Keratinocyte (primary cell): ENCODE measurements around the gene VASN. TPM values are rescaled to one million over a fixed set of nuclear protein-coding genes. Genes with fewer than 3 reads are reported as not detected.

Experiments used
- DNase-seq: peaks from one replicate; pipeline ENCODE4 v3.0.0-alpha.2; 2011; ENCODE audit warnings: low read depth, missing footprints, low spot score
- FAIRE-seq: peaks from 2 replicates; lab custom pipeline; 2011; peaks lifted over from hg19 to GRCh38; lab: Jason Lieb, UNC
- H2AFZ ChIP-seq: 2 replicates; pipeline ENCODE4 v1.6.0; 2012; ENCODE audit warnings: low read length, control low read depth, inconsistent platforms; ENCODE audit not compliant: control insufficient read depth
- H3K27ac ChIP-seq: 2 replicates; pipeline ENCODE4 v1.5.1; 2011; ENCODE audit warnings: low read length; ENCODE audit not compliant: control insufficient read depth, insufficient read depth
- H3K27me3 ChIP-seq: 3 replicates; pipeline ENCODE4 v1.6.0; 2011; ENCODE audit warnings: low read length; ENCODE audit not compliant: control insufficient read depth, insufficient read depth; ENCODE audit errors: extremely low read depth
- H3K36me3 ChIP-seq, 2 experiments: 2 replicates in 1 of 2; 3 replicates in 1 of 2; pipeline ENCODE4 v1.5.1; 2011; ENCODE audit warnings: low read length in 2 of 2, mild to moderate bottlenecking in 1 of 2; ENCODE audit not compliant: control insufficient read depth in 2 of 2, insufficient read depth in 2 of 2; ENCODE audit errors: extremely low read depth in 1 of 2
- H3K4me1 ChIP-seq: 3 replicates; pipeline ENCODE4 v1.5.1; 2011; ENCODE audit warnings: low read length; ENCODE audit not compliant: control insufficient read depth, insufficient read depth; ENCODE audit errors: extremely low read depth
- H3K4me2 ChIP-seq: 3 replicates; pipeline ENCODE4 v1.6.0; 2011; ENCODE audit warnings: low read depth, low read length; ENCODE audit not compliant: control insufficient read depth, insufficient read depth; ENCODE audit errors: extremely low read depth
- H3K4me3 ChIP-seq, 3 experiments: fragments of 200-600 bp in 1 of 3; sonication (generic) in 1 of 3; 2 replicates in 2 of 3; 3 replicates in 1 of 3; pipeline ENCODE4 v1.5.1; 2011 to 2016; ENCODE audit warnings: low read length in 3 of 3, mild to moderate bottlenecking in 3 of 3, control low read depth in 2 of 3, inconsistent platforms in 1 of 3, low read depth in 1 of 3, mixed read lengths in 1 of 3, mixed run types in 1 of 3, moderate library complexity in 1 of 3; ENCODE audit not compliant: control insufficient read depth in 2 of 3, insufficient read depth in 2 of 3; ENCODE audit errors: extremely low read depth in 1 of 3
- H3K79me2 ChIP-seq: 2 replicates; pipeline ENCODE4 v1.6.0; 2012; ENCODE audit warnings: low read length; ENCODE audit not compliant: control insufficient read depth, insufficient read depth
- H3K9ac ChIP-seq: 3 replicates; pipeline ENCODE4 v1.6.0; 2011; ENCODE audit warnings: low read length; ENCODE audit not compliant: control insufficient read depth, insufficient read depth; ENCODE audit errors: extremely low read depth
- H3K9me1 ChIP-seq: 3 replicates; pipeline ENCODE4 v1.6.0; 2011; ENCODE audit warnings: low read length; ENCODE audit not compliant: control insufficient read depth, insufficient read depth; ENCODE audit errors: extremely low read depth
- H3K9me3 ChIP-seq: 2 replicates; pipeline ENCODE4 v1.5.1; 2012; ENCODE audit warnings: low read depth, low read length; ENCODE audit not compliant: control insufficient read depth
- H4K20me1 ChIP-seq: 3 replicates; pipeline ENCODE4 v1.6.0; 2011; ENCODE audit warnings: low read length; ENCODE audit not compliant: control insufficient read depth, insufficient read depth; ENCODE audit errors: extremely low read depth
- EZH2 ChIP-seq: IDR thresholded peaks from one replicate; pipeline ENCODE4 v1.6.1; 2012; ENCODE audit warnings: inconsistent platforms, mild to moderate bottlenecking, low read length, moderate library complexity
- dilution Hi-C: fragments of 300-500 bp; cut with MboI; formaldehyde crosslinking; loops from one replicate; pipeline ENCODE4 v1.7.0; 2020; ENCODE audit warnings: low sequenced_read_pairs; ENCODE audit not compliant: extremely low pct_ligation_motif_present
- polyA plus RNA-seq, 5 experiments: library from polyadenylated mRNA; depleted of rRNA in 3 of 5; stranded (reverse) in 3 of 5; stranded (forward) in 1 of 5; unstranded in 1 of 5; fragments of >200 nt; gene quantifications; 1 replicate in 1 of 5; 2 replicates in 3 of 5; 3 replicates in 1 of 5; pipeline versions ENCODE4 v1.2.1 to v1.2.3, GENCODE V29; 2011 to 2012; ENCODE audit warnings: missing spikeins in 2 of 5, low read depth in 1 of 5, low replicate concordance in 1 of 5
- TF ChIP-seq, protein P1 (sequence below), 3 experiments: IDR thresholded peaks in 1 of 3; conservative IDR thresholded peaks in 1 of 3; optimal IDR thresholded peaks in 1 of 3; 2 replicates in 2 of 3; 3 replicates in 1 of 3; pipeline versions ENCODE3 to v1.5.1; 2011; ENCODE audit warnings: low read length in 3 of 3, mild to moderate bottlenecking in 3 of 3, moderate library complexity in 2 of 3, control low read depth in 1 of 3, inconsistent platforms in 1 of 3; ENCODE audit not compliant: insufficient read depth in 2 of 3; ENCODE audit errors: extremely low read depth in 1 of 3

Gene VASN
- polyA plus RNA-seq, 1 donor (not counting 4 experiments of a cell fraction or from before 2014, with no cell fraction given): 0.37 TPM

DNA sequence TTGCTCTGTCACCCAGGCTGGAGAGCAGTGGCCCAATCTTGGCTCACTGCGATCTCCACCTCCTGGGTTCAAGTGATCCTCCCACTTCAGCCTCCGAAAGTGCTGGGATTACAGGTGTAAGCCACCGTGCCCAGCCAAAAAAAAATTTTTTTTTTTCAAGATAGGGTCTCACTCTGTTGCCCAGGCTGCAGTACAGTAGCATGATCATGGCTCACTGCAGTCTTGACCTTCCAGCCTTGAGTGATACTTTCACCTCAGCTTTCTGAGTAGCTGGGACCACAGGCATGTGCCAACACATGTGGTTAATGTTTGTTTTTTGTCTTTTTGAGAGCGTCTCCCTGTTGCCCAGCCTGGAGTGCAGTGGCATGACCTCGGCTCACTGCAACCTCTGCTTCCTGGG lies 18.8 kb upstream of the VASN start:
- no peak overlapping the region for H3K4me3 ChIP-seq
- FAIRE-seq (no peak), DNase-seq (no peak)
- H3K4me1 ChIP-seq: peaks cover 13% of the 10 kb centered on the region
- no peak overlapping the region for H3K4me2 ChIP-seq
- no peak overlapping the region for H2AFZ ChIP-seq
- H4K20me1 ChIP-seq: no peaks in the 10 kb centered on the region
- H3K27ac ChIP-seq: no peak overlapping the region
- H3K27me3 ChIP-seq: no peaks in the 10 kb centered on the region
- no peaks in the 10 kb centered on the region for H3K9me1 ChIP-seq
- dilution Hi-C loops: no loop called here
- no peak for TF ChIP-seq EZH2
- TF ChIP-seq, protein P1, sequence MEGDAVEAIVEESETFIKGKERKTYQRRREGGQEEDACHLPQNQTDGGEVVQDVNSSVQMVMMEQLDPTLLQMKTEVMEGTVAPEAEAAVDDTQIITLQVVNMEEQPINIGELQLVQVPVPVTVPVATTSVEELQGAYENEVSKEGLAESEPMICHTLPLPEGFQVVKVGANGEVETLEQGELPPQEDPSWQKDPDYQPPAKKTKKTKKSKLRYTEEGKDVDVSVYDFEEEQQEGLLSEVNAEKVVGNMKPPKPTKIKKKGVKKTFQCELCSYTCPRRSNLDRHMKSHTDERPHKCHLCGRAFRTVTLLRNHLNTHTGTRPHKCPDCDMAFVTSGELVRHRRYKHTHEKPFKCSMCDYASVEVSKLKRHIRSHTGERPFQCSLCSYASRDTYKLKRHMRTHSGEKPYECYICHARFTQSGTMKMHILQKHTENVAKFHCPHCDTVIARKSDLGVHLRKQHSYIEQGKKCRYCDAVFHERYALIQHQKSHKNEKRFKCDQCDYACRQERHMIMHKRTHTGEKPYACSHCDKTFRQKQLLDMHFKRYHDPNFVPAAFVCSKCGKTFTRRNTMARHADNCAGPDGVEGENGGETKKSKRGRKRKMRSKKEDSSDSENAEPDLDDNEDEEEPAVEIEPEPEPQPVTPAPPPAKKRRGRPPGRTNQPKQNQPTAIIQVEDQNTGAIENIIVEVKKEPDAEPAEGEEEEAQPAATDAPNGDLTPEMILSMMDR (optimal IDR thresholded peaks at IDR 0.05 in 1 of 3, IDR thresholded peaks at IDR 0.05 in 1 of 3, conservative IDR thresholded peaks at IDR 0.05 in 1 of 3; ENCODE audit: extremely low read depth in 1 of 3, insufficient read depth in 2 of 3, low read length in 3 of 3): no peak
- peaks cover 0 to 8% of the 10 kb centered on the region in 2 experiments for H3K36me3 ChIP-seq
- no peaks in the 10 kb centered on the region for H3K9me3 ChIP-seq
- peaks cover 26% of the 10 kb centered on the region for H3K79me2 ChIP-seq
- no peak overlapping the region for H3K9ac ChIP-seq

DNA sequence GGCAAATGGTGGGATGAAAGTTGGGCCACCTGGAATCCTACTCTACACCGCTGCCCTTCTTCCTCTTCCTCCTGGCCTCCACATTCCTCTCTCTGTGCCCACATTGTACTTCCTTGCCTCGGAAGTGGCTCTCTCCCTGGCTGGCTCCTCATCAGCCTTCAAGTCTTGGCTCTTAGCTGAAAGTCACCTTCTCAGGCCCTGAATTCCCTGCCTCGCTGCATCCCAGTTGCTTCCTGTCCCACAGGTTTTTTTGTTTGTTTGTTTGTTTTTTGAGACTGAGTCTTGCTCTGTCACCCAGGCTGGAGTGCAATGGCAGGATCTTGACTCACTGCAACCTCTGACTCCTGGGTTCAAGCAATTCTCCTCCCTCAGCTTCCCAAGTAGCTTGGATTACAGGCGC lies 18.0 kb upstream of the VASN start:
- H3K27ac ChIP-seq: no peak overlapping the region
- dilution Hi-C loops: no loop called here
- TF ChIP-seq EZH2: no peak
- TF ChIP-seq, protein P1 (optimal IDR thresholded peaks at IDR 0.05 in 1 of 3, IDR thresholded peaks at IDR 0.05 in 1 of 3, conservative IDR thresholded peaks at IDR 0.05 in 1 of 3; ENCODE audit: extremely low read depth in 1 of 3, insufficient read depth in 2 of 3, low read length in 3 of 3): no peak

More for the DNA sequence above, 18.0 kb upstream of the VASN start:
- DNase-seq (no peak), FAIRE-seq (no peak)
- H3K9me1 ChIP-seq: no peaks in the 10 kb centered on the region
- H3K4me1 ChIP-seq: peaks cover 10% of the 10 kb centered on the region
- H2AFZ ChIP-seq: no peak overlapping the region
- no peak overlapping the region for H3K4me3 ChIP-seq
- H4K20me1 ChIP-seq: no peaks in the 10 kb centered on the region
- peaks cover 0 to 11% of the 10 kb centered on the region in 2 experiments for H3K36me3 ChIP-seq
- no peak overlapping the region for H3K9ac ChIP-seq
- no peaks in the 10 kb centered on the region for H3K9me3 ChIP-seq
- peaks cover 19% of the 10 kb centered on the region for H3K79me2 ChIP-seq
- H3K4me2 ChIP-seq: no peak overlapping the region
- H3K27me3 ChIP-seq: no peaks in the 10 kb centered on the region
